Measurements from ENCODE around the gene PHF24. TPM values are rescaled to one million over a fixed set of nuclear protein-coding genes. Genes with fewer than 3 reads are reported as not detected.

Gene PHF24
- total RNA-seq, 1 experiment from 2014 or later: not detected

DNA sequence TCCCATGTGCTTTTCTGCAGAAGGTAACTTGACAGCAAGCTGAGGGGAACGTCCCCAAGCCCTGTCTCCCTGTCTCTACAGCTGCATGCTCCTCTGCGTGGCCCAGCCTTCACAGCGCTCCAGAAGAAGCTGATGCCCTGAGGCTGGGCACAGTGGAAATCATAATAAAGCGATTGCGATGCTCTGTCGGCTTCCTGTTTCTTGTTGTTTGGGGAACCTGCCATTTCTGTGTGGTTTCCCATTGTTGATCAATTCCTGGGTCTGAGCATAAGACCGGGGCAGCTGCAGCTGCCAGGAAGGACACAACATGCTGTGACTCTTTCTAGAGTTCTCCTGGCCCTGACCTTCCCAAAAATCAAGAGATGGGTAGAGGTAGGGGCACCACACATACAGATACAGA lies 24.3 kb downstream of the PHF24 start:
- H3K4me1 ChIP-seq: no peaks in the 10 kb centered on the region
- no peaks in the 10 kb centered on the region for H3K36me3 Mint-ChIP-seq (ENCODE audit: insufficient read depth, unreplicated experiment)
- intact Hi-C loops (cut with micrococcal nuclease; ENCODE audit: unreplicated experiment): no loop called here
- POLR2A ChIA-PET: no interaction called here
- no TSS peak for BruUV-seq (replicated peaks)
- no peaks in the 10 kb centered on the region for H3K36me3 ChIP-seq (ENCODE audit: control insufficient read depth, insufficient read depth, low read length)
- DNase-seq: no peak
- H3K4me3 Mint-ChIP-seq (ENCODE audit: unreplicated experiment): no peak overlapping the region
- TF ChIP-seq, protein P1, sequence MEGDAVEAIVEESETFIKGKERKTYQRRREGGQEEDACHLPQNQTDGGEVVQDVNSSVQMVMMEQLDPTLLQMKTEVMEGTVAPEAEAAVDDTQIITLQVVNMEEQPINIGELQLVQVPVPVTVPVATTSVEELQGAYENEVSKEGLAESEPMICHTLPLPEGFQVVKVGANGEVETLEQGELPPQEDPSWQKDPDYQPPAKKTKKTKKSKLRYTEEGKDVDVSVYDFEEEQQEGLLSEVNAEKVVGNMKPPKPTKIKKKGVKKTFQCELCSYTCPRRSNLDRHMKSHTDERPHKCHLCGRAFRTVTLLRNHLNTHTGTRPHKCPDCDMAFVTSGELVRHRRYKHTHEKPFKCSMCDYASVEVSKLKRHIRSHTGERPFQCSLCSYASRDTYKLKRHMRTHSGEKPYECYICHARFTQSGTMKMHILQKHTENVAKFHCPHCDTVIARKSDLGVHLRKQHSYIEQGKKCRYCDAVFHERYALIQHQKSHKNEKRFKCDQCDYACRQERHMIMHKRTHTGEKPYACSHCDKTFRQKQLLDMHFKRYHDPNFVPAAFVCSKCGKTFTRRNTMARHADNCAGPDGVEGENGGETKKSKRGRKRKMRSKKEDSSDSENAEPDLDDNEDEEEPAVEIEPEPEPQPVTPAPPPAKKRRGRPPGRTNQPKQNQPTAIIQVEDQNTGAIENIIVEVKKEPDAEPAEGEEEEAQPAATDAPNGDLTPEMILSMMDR (IDR thresholded peaks at IDR 0.05; ENCODE audit: insufficient read depth in 1 of 2, low read depth in 1 of 2, low read length in 1 of 2, severe bottlenecking in 1 of 2, unreplicated experiment in 1 of 2): no peak
- H3K9me3 Mint-ChIP-seq (ENCODE audit: unreplicated experiment): no peaks in the 10 kb centered on the region
- no peaks in the 10 kb centered on the region for H3K4me1 Mint-ChIP-seq (ENCODE audit: low read depth, unreplicated experiment)
- CTCF ChIA-PET: interaction anchor here (1.2 kb wide), 1 partner anchor 83 kb away, joined by 6 read pairs; no protein-coding TSS in a partner anchor
- H3K27me3 Mint-ChIP-seq (ENCODE audit: insufficient read depth, unreplicated experiment): peaks cover 16% of the 10 kb centered on the region
- no peaks in the 10 kb centered on the region for H3K9me3 ChIP-seq
- no peak overlapping the region for H3K27ac Mint-ChIP-seq (ENCODE audit: unreplicated experiment)
- H3K27me3 ChIP-seq (replicated peaks; ENCODE audit: control insufficient read depth, insufficient read depth, low read length): no peaks in the 10 kb centered on the region; the same call in 1 of the 2 replicates
- H3K4me3 ChIP-seq (ENCODE audit: low read depth, low read length): no peak overlapping the region

GRCh38 chr9:34983209-34983608 lies 25.1 kb downstream of the PHF24 start:
- Histone ChIP-seq H3K4me1 (no peaks in the 10 kb centered on the region), H3K9me3 (no peaks in the 10 kb centered on the region), H3K4me3 (ENCODE audit: low read depth, low read length) (no peak overlapping the region), H3K36me3 (ENCODE audit: control insufficient read depth, insufficient read depth, low read length) (no peaks in the 10 kb centered on the region), H3K27me3 (replicated peaks; ENCODE audit: control insufficient read depth, insufficient read depth, low read length) (no peaks in the 10 kb centered on the region; the same call in 1 of the 2 replicates)
- CTCF ChIA-PET: interaction anchor here (1.2 to 2.9 kb wide), 2 partner anchors 84 kb away, joined by 6 to 91 read pairs; no protein-coding TSS in a partner anchor
- no peaks in the 10 kb centered on the region for H3K4me1 Mint-ChIP-seq (ENCODE audit: low read depth, unreplicated experiment)
- no peak for DNase-seq
- intact Hi-C loops (cut with micrococcal nuclease; ENCODE audit: unreplicated experiment): no loop called here
- TF ChIP-seq, protein P1 (IDR thresholded peaks at IDR 0.05; ENCODE audit: insufficient read depth in 1 of 2, low read depth in 1 of 2, low read length in 1 of 2, severe bottlenecking in 1 of 2, unreplicated experiment in 1 of 2): no peak
- POLR2A ChIA-PET: no interaction called here
- H3K27me3 Mint-ChIP-seq (ENCODE audit: insufficient read depth, unreplicated experiment): peaks cover 16% of the 10 kb centered on the region
- BruUV-seq (replicated peaks): no TSS peak
- no peak overlapping the region for H3K4me3 Mint-ChIP-seq (ENCODE audit: unreplicated experiment)
- no peaks in the 10 kb centered on the region for H3K9me3 Mint-ChIP-seq (ENCODE audit: unreplicated experiment)
- no peaks in the 10 kb centered on the region for H3K36me3 Mint-ChIP-seq (ENCODE audit: insufficient read depth, unreplicated experiment)
- H3K27ac Mint-ChIP-seq (ENCODE audit: unreplicated experiment): no peak overlapping the region

DNA sequence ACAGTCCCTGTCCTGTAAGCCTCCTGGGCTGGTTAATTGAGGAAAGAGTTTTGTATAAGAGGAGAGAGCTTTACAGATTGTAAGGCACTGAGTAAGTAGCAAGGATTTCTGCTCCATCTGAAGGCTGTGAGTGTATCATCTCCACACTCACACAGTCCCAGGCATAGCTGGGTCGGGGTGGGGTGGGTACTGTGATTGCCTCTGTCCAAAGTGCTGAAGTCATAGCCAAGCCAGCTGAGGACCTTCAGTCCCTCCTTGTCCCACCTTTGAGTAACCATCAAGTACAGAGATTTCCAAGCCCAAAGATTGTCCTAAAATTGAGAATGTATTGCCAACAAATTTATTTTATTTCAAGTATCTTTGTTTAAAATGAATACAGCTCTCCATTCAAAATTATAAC lies 26.0 kb downstream of the PHF24 start:
- intact Hi-C loops (cut with micrococcal nuclease; ENCODE audit: unreplicated experiment): no loop called here
- peak in 1 of 2 experiments; percentile 52 for DNase-seq
- ChIA-PET POLR2A (no interaction called here), CTCF (interaction anchor here (0.5 to 2.9 kb wide), 6 partner anchors 10 to 308 kb away, joined by 3 to 91 read pairs (median 4); no protein-coding TSS in a partner anchor)
- no peak overlapping the region for H3K4me3 ChIP-seq (ENCODE audit: low read depth, low read length)
- TF ChIP-seq, protein P1 (IDR thresholded peaks at IDR 0.05; ENCODE audit: insufficient read depth in 1 of 2, low read depth in 1 of 2, low read length in 1 of 2, severe bottlenecking in 1 of 2, unreplicated experiment in 1 of 2): no peak
- no peak overlapping the region for H3K4me3 Mint-ChIP-seq (ENCODE audit: unreplicated experiment)
- no peaks in the 10 kb centered on the region for H3K4me1 Mint-ChIP-seq (ENCODE audit: low read depth, unreplicated experiment)
- no peaks in the 10 kb centered on the region for H3K36me3 ChIP-seq (ENCODE audit: control insufficient read depth, insufficient read depth, low read length)
- H3K27me3 Mint-ChIP-seq (ENCODE audit: insufficient read depth, unreplicated experiment): peaks cover 16% of the 10 kb centered on the region
- H3K4me1 ChIP-seq: no peaks in the 10 kb centered on the region
- H3K9me3 Mint-ChIP-seq (ENCODE audit: unreplicated experiment): no peaks in the 10 kb centered on the region
- peaks cover 3% of the 10 kb centered on the region for H3K36me3 Mint-ChIP-seq (ENCODE audit: insufficient read depth, unreplicated experiment)
- no peaks in the 10 kb centered on the region for H3K9me3 ChIP-seq
- no peak overlapping the region for H3K27ac Mint-ChIP-seq (ENCODE audit: unreplicated experiment)
- no peaks in the 10 kb centered on the region; the same call in 1 of the 2 replicates for H3K27me3 ChIP-seq (replicated peaks; ENCODE audit: control insufficient read depth, insufficient read depth, low read length)
- no TSS peak for BruUV-seq (replicated peaks)

Data from Caco-2 (cell line).